Measurements from ENCODE around the gene NME7. TPM values are rescaled to one million over a fixed set of nuclear protein-coding genes. Genes with fewer than 3 reads are reported as not detected.

Gene NME7
- total RNA-seq, 1 experiment from 2014 or later = 36.5 TPM

GRCh38 chr1:169308313-169309039, 59.1 kb downstream of the NME7 start:
- Mint-ChIP-seq H3K4me3 (ENCODE audit: unreplicated experiment) (no peak overlapping the region), H3K4me1 (ENCODE audit: insufficient read depth, unreplicated experiment) (peaks cover 9% of the 10 kb centered on the region), H3K9me3 (ENCODE audit: unreplicated experiment) (peaks cover 11% of the 10 kb centered on the region), H3K36me3 (ENCODE audit: insufficient read depth, unreplicated experiment) (peaks cover 17% of the 10 kb centered on the region), H3K27ac (ENCODE audit: low read depth, unreplicated experiment) (no peak overlapping the region), H3K27me3 (ENCODE audit: insufficient read depth, unreplicated experiment) (no peaks in the 10 kb centered on the region)
- no peak for DNase-seq (ENCODE audit: unreplicated experiment)
- no peak for TF ChIP-seq CTCF (IDR thresholded peaks at IDR 0.05; ENCODE audit: unreplicated experiment)
- POLR2A ChIA-PET = no interaction called here
- CTCF ChIA-PET = no interaction called here
- no TSS peak for BruUV-seq (replicated peaks)
- intact Hi-C loops (cut with micrococcal nuclease) = no loop called here

- no peak for DNase-seq (ENCODE audit: unreplicated experiment)
- intact Hi-C loops (cut with micrococcal nuclease) = no loop called here
- ChIA-PET POLR2A (interaction anchor here (1.7 kb wide), 1 partner anchor 15 kb away, joined by 4 read pairs; no protein-coding TSS in a partner anchor), CTCF (no interaction called here)
- Mint-ChIP-seq H3K4me3 (ENCODE audit: unreplicated experiment) (no peak overlapping the region), H3K4me1 (ENCODE audit: insufficient read depth, unreplicated experiment) (peaks cover 5% of the 10 kb centered on the region), H3K27ac (ENCODE audit: low read depth, unreplicated experiment) (no peak overlapping the region), H3K27me3 (ENCODE audit: insufficient read depth, unreplicated experiment) (no peaks in the 10 kb centered on the region), H3K36me3 (ENCODE audit: insufficient read depth, unreplicated experiment) (peaks cover 22% of the 10 kb centered on the region), H3K9me3 (ENCODE audit: unreplicated experiment) (peaks cover 11% of the 10 kb centered on the region)
- TF ChIP-seq CTCF (IDR thresholded peaks at IDR 0.05; ENCODE audit: unreplicated experiment) = no peak
- BruUV-seq (replicated peaks) = no TSS peak
These were observed 60.4 kb downstream of the NME7 start for GRCh38 chr1:169307176-169307575.

- ChIA-PET CTCF (interaction anchor here (1.4 to 1.8 kb wide), 2 partner anchors 19 to 702 kb away, joined by 4 to 5 read pairs; no protein-coding TSS in a partner anchor), POLR2A (interaction anchor here (1.7 kb wide), 1 partner anchor 16 kb away, joined by 4 read pairs; no protein-coding TSS in a partner anchor)
- no peaks in the 10 kb centered on the region for H3K27me3 Mint-ChIP-seq (ENCODE audit: insufficient read depth, unreplicated experiment)
- no peak overlapping the region for H3K27ac Mint-ChIP-seq (ENCODE audit: low read depth, unreplicated experiment)
- TF ChIP-seq CTCF (IDR thresholded peaks at IDR 0.05; ENCODE audit: unreplicated experiment) = no peak
- BruUV-seq (replicated peaks) = no TSS peak
- H3K36me3 Mint-ChIP-seq (ENCODE audit: insufficient read depth, unreplicated experiment) = peaks cover 23% of the 10 kb centered on the region
- no peak for DNase-seq (ENCODE audit: unreplicated experiment)
- peaks cover 11% of the 10 kb centered on the region for H3K9me3 Mint-ChIP-seq (ENCODE audit: unreplicated experiment)
- no peaks in the 10 kb centered on the region for H3K4me1 Mint-ChIP-seq (ENCODE audit: insufficient read depth, unreplicated experiment)
- intact Hi-C loops (cut with micrococcal nuclease) = no loop called here
- H3K4me3 Mint-ChIP-seq (ENCODE audit: unreplicated experiment) = no peak overlapping the region
These were observed 61.6 kb downstream of the NME7 start for GRCh38 chr1:169305948-169306347.

DNA sequence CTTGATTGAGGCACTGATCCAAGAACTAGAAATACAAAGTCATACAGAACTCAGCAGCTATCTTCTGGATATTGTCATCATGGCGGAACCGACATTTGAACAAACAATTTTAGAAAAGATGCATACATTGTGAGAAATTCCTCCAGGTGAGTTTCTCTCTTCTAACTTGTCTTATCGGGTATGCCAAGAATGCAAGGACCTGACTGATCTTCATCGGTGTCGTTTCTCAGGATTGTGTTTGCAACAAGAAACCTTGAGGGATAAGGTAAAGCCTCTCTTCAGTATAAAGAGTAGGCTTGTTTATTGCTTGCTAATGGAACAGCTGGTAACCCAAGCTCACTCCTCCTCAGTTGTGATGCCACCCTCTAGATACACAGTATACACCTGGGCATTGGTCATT, 62.2 kb downstream of the NME7 start:
- ChIA-PET POLR2A (interaction anchor here (1.7 kb wide), 1 partner anchor 17 kb away, joined by 4 read pairs; no protein-coding TSS in a partner anchor), CTCF (interaction anchor here (0.5 to 1.8 kb wide), 4 partner anchors 19 to 911 kb away, joined by 3 to 5 read pairs (median 4); no protein-coding TSS in a partner anchor)
- Mint-ChIP-seq H3K4me3 (ENCODE audit: unreplicated experiment) (no peak overlapping the region), H3K4me1 (ENCODE audit: insufficient read depth, unreplicated experiment) (no peaks in the 10 kb centered on the region), H3K36me3 (ENCODE audit: insufficient read depth, unreplicated experiment) (peaks cover 23% of the 10 kb centered on the region), H3K27ac (ENCODE audit: low read depth, unreplicated experiment) (no peak overlapping the region), H3K27me3 (ENCODE audit: insufficient read depth, unreplicated experiment) (no peaks in the 10 kb centered on the region), H3K9me3 (ENCODE audit: unreplicated experiment) (peaks cover 11% of the 10 kb centered on the region)
- no peak for TF ChIP-seq CTCF (IDR thresholded peaks at IDR 0.05; ENCODE audit: unreplicated experiment)
- intact Hi-C loops (cut with micrococcal nuclease) = no loop called here
- no TSS peak for BruUV-seq (replicated peaks)
- no peak for DNase-seq (ENCODE audit: unreplicated experiment)

Data from MCF 10A (cell line).